Parathyroid adenoma (tissue), 2 donors: ENCODE data around the gene MEF2C.

ENCODE experiments used
- H2AFZ ChIP-seq: fragments of 300-600 bp; sonication (generic); one replicate; pipeline ENCODE4 v1.7.0; 2017; ENCODE audit warnings: antibody characterized with exemption, mild to moderate bottlenecking
- H3K27ac ChIP-seq: fragments of 300-600 bp; sonication (generic); one replicate; pipeline ENCODE4 v1.7.0; 2017
- H3K27me3 ChIP-seq: fragments of 300-600 bp; sonication (generic); one replicate; pipeline ENCODE4 v1.7.0; 2017; ENCODE audit warnings: low read length; ENCODE audit not compliant: control insufficient read depth, insufficient read depth
- H3K36me3 ChIP-seq: fragments of 300-600 bp; sonication (generic); one replicate; pipeline ENCODE4 v1.7.0; 2017; ENCODE audit warnings: low read length; ENCODE audit not compliant: control insufficient read depth, insufficient read depth
- H3K4me1 ChIP-seq: fragments of 300-600 bp; sonication (generic); one replicate; pipeline ENCODE4 v1.7.0; 2017; ENCODE audit warnings: control low read depth
- H3K4me2 ChIP-seq: fragments of 300-600 bp; sonication (generic); one replicate; pipeline ENCODE4 v1.7.0; 2017; ENCODE audit warnings: low read length
- H3K4me3 ChIP-seq: fragments of 300-600 bp; sonication (generic); one replicate; pipeline ENCODE4 v1.7.0; 2017; ENCODE audit warnings: low read depth, low read length
- H3K79me2 ChIP-seq: fragments of 300-600 bp; sonication (generic); one replicate; pipeline ENCODE4 v1.7.0; 2017; ENCODE audit warnings: control low read depth
- H3K9ac ChIP-seq: fragments of 300-600 bp; sonication (generic); one replicate; pipeline ENCODE4 v1.7.0; 2017; ENCODE audit warnings: mild to moderate bottlenecking
- H3K9me3 ChIP-seq: fragments of 300-600 bp; sonication (generic); one replicate; pipeline ENCODE4 v1.7.0; 2017; ENCODE audit warnings: low read length; ENCODE audit not compliant: control insufficient read depth
- TF ChIP-seq, protein P1 (sequence below): fragments of 300-600 bp; sonication (generic); IDR thresholded peaks from one replicate; pipeline ENCODE4 v1.7.0; 2017; ENCODE audit warnings: antibody characterized with exemption, mild to moderate bottlenecking
- donor health status: primary hyperparathyroidism.

Gene MEF2C

DNA sequence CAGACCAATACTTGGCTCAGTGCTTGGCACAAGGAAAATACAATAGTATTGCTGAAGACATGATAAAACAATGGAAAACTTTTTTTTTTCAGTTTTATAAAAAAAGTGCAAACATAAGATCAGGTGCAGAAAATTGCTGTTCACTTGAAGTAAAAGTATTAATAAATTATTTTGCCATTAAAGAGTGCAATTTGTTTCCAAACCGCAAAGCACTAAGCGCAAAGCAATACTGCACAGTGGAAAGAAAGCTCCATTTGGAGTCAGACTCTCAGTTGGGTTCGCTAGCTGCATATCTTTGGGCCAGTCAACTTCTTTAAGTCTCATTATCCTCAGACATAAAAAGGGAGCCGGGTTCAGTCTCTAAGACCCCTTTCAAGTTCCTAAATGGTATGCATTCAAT, 45.8 kb downstream of the MEF2C start:
- Histone ChIP-seq H3K9ac (no peak overlapping the region), H3K36me3 (no peaks in the 10 kb centered on the region), H3K27ac (no peak overlapping the region), H3K9me3 (no peaks in the 10 kb centered on the region), H3K79me2 (no peaks in the 10 kb centered on the region), H3K4me2 (no peak overlapping the region), H3K4me1 (no peaks in the 10 kb centered on the region), H3K4me3 (no peak overlapping the region), H2AFZ (no peak overlapping the region), H3K27me3 (no peaks in the 10 kb centered on the region)
- TF ChIP-seq, protein P1, sequence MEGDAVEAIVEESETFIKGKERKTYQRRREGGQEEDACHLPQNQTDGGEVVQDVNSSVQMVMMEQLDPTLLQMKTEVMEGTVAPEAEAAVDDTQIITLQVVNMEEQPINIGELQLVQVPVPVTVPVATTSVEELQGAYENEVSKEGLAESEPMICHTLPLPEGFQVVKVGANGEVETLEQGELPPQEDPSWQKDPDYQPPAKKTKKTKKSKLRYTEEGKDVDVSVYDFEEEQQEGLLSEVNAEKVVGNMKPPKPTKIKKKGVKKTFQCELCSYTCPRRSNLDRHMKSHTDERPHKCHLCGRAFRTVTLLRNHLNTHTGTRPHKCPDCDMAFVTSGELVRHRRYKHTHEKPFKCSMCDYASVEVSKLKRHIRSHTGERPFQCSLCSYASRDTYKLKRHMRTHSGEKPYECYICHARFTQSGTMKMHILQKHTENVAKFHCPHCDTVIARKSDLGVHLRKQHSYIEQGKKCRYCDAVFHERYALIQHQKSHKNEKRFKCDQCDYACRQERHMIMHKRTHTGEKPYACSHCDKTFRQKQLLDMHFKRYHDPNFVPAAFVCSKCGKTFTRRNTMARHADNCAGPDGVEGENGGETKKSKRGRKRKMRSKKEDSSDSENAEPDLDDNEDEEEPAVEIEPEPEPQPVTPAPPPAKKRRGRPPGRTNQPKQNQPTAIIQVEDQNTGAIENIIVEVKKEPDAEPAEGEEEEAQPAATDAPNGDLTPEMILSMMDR, result no peak

DNA sequence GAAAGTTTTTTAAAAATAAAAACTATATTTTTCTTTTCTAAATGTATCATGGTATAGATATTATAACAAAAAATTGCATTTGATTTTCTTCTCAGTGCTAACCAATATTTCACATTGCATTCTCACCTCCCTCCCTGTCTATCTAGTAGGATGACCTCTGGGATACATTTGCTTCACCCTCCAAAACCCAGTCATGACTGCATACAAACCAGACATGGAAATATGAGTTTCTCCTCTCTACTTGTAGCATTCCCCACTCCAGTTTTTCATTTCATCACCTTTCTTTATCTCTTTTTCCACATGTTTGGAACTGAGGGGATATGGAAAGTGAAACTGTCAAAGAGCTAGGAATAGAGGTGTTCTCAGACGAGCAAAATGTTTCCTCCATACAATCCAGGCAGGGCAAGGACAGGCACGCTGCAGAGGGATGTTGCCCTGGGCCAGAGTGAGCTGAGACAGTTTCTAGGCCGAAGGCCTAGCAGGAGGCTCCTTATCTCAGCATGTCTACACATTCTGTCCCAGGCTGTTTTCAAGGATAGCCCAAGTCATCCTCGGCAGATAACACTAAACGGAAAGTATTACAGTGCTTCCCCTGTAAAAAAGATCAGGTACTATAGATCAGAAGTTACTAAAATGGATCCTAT, 46.7 kb downstream of the MEF2C start:
- H3K4me2 ChIP-seq, result no peak overlapping the region
- no peak overlapping the region for H3K9ac ChIP-seq
- H3K9me3 ChIP-seq, result no peaks in the 10 kb centered on the region
- H3K27ac ChIP-seq, result peak overlapping the region; percentile 18
- TF ChIP-seq, protein P1, result no peak
- H2AFZ ChIP-seq, result no peak overlapping the region
- H3K4me1 ChIP-seq, result no peaks in the 10 kb centered on the region
- H3K27me3 ChIP-seq, result no peaks in the 10 kb centered on the region
- H3K36me3 ChIP-seq, result no peaks in the 10 kb centered on the region
- H3K4me3 ChIP-seq, result no peak overlapping the region
- H3K79me2 ChIP-seq, result no peaks in the 10 kb centered on the region

DNA sequence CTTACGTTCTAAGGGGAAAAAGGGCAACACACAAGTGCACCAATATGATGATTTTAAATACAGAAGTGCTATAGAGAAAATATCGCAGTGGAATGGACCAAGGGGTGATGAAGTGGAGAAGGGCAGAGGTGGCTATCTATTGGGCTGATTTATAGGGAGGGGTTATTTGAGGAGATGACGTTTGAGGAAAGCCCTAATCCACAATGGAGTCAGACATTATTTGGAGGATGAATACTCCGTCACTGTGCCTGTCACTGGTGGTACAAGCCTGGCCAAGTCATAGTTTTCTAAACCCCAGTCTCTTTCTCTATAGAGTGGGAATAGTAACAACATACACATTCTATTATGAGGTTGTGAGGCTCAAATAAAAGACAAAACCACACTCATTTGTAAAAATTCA, 48.5 kb downstream of the MEF2C start:
- H3K4me2 ChIP-seq, result no peak overlapping the region
- no peaks in the 10 kb centered on the region for H3K27me3 ChIP-seq
- no peak overlapping the region for H2AFZ ChIP-seq
- H3K9ac ChIP-seq, result no peak overlapping the region
- no peaks in the 10 kb centered on the region for H3K79me2 ChIP-seq
- no peaks in the 10 kb centered on the region for H3K4me1 ChIP-seq
- H3K36me3 ChIP-seq, result no peaks in the 10 kb centered on the region
- H3K27ac ChIP-seq, result peak overlapping the region; percentile 32
- TF ChIP-seq, protein P1, result no peak
- H3K4me3 ChIP-seq, result no peak overlapping the region
- no peaks in the 10 kb centered on the region for H3K9me3 ChIP-seq

DNA sequence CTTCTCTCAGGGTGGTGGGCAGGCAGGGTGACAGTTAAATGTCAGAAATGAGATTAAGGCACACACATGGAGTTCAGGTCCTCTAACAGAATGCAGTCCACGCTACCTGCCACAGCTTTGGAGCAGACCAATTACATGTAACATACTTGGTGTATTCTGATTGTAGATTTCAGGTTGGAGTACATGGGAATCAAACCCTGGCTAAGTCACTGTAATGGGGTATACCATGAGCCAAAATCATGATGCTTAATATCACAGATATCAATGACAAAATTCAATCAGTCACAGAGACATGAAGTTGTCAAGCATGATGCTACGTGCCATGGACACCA, 48.9 kb downstream of the MEF2C start:
- H3K4me2 ChIP-seq, result no peak overlapping the region
- peak overlapping the region; percentile 32 for H3K27ac ChIP-seq
- no peak overlapping the region for H2AFZ ChIP-seq
- TF ChIP-seq, protein P1, result no peak
- H3K79me2 ChIP-seq, result no peaks in the 10 kb centered on the region
- H3K27me3 ChIP-seq, result no peaks in the 10 kb centered on the region
- no peak overlapping the region for H3K9ac ChIP-seq
- H3K4me3 ChIP-seq, result no peak overlapping the region
- H3K4me1 ChIP-seq, result no peaks in the 10 kb centered on the region
- no peaks in the 10 kb centered on the region for H3K36me3 ChIP-seq
- H3K9me3 ChIP-seq, result no peaks in the 10 kb centered on the region
